GM12878 (cell line): ENCODE data around the gene ABCC11. TPM values are rescaled to one million over a fixed set of nuclear protein-coding genes. Genes with fewer than 3 reads are reported as not detected.
A peak's percentile ranks its signal among the peaks of the same experiment; 100 is the strongest.

Source experiments
- ATAC-seq: fragments of 200-7000 bp; cut with Tn5 transposase; 3 replicates; pipeline ENCODE4 v1.9.1; 2020; ENCODE audit warnings: mild to moderate bottlenecking, moderate library complexity
- BruUV-seq: library from RNA; stranded (reverse); fragments of 400-500 nt; replicated peaks from 2 replicates; lab custom pipeline; 2021; lab: Mats Ljungman, UMichigan
- CTCF ChIA-PET: fragments of 300-600 bp; sonication (Branson Sonifier 250); formaldehyde crosslinking; extraction: SDS; loops from one replicate; lab custom pipeline; 2021; ENCODE audit warnings: inconsistent platforms; lab: Yijun Ruan, JAX
- POLR2A ChIA-PET: fragments of 350-600 bp; formaldehyde crosslinking; extraction: SDS; loops from one replicate; lab custom pipeline; 2021; ENCODE audit warnings: inconsistent platforms; lab: Charles Lee
- RAD21 ChIA-PET: fragments of 300-600 bp; sonication (Branson Sonifier 250); formaldehyde crosslinking; loops from one replicate; lab custom pipeline; 2023; ENCODE audit warnings: antibody characterized with exemption; ENCODE audit not compliant: unreplicated experiment; lab: Charles Lee
- SMC1A ChIA-PET: fragments of 300-600 bp; sonication (Branson Sonifier 250); formaldehyde crosslinking; loops from one replicate; lab custom pipeline; 2023; ENCODE audit not compliant: unreplicated experiment, uncharacterized antibody; lab: Charles Lee
- DNase-seq: peaks from one replicate; pipeline ENCODE4 v3.0.0-alpha.2; 2011; ENCODE audit warnings: low read depth, low spot score
- FAIRE-seq: peaks from 3 replicates; lab custom pipeline; 2011; peaks lifted over from hg19 to GRCh38; lab: Jason Lieb, UNC
- H2AFZ ChIP-seq: 2 replicates; pipeline ENCODE4 v1.6.0; 2011; ENCODE audit warnings: low read depth, low read length, control low read depth; ENCODE audit not compliant: control insufficient read depth
- H3K27ac ChIP-seq: 2 replicates; pipeline ENCODE4 v1.5.1; 2011; ENCODE audit warnings: control low read depth; ENCODE audit not compliant: control insufficient read depth, insufficient read depth
- H3K27me3 ChIP-seq, 2 experiments: replicated peaks in 1 of 2; 2 replicates each; pipeline versions ENCODE4 v1.6.0 to v1.6.1; 2011; ENCODE audit warnings: low read length in 1 of 2; ENCODE audit not compliant: control insufficient read depth in 2 of 2, insufficient read depth in 2 of 2
- H3K36me3 ChIP-seq, 2 experiments: 2 replicates each; pipeline ENCODE4 v1.5.1; 2011; ENCODE audit warnings: low read length in 1 of 2; ENCODE audit not compliant: control insufficient read depth in 2 of 2, insufficient read depth in 2 of 2
- H3K4me1 ChIP-seq: 2 replicates; pipeline ENCODE4 v1.6.1; 2011; ENCODE audit warnings: mild to moderate bottlenecking, low read length, moderate library complexity, mixed read lengths; ENCODE audit not compliant: control insufficient read depth, insufficient read depth
- H3K4me2 ChIP-seq: 2 replicates; pipeline ENCODE4 v1.6.0; 2011; ENCODE audit warnings: control low read depth; ENCODE audit not compliant: control insufficient read depth, insufficient read depth
- H3K4me3 ChIP-seq: fragments of 200-600 bp; sonication (generic); 2 replicates; pipeline ENCODE4 v1.5.1; 2016
- H3K79me2 ChIP-seq: 2 replicates; pipeline ENCODE4 v1.6.0; 2011; ENCODE audit warnings: low read length; ENCODE audit not compliant: control insufficient read depth, insufficient read depth
- H3K9ac ChIP-seq: 2 replicates; pipeline ENCODE4 v1.8.0; 2011; ENCODE audit warnings: low read length, control low read depth, mixed read lengths; ENCODE audit not compliant: control insufficient read depth, insufficient read depth
- H3K9me3 ChIP-seq: replicated peaks from 3 replicates; pipeline ENCODE4 v1.5.1; 2011; ENCODE audit warnings: mild to moderate bottlenecking, low read length; ENCODE audit not compliant: control insufficient read depth, insufficient read depth
- H4K20me1 ChIP-seq: 2 replicates; pipeline ENCODE4 v1.6.0; 2011; ENCODE audit not compliant: control insufficient read depth, insufficient read depth
- NBN ChIP-seq: fragments of 450-650 bp; IDR thresholded peaks from 2 replicates; pipeline ENCODE4 v1.6.1; 2016
- RELB ChIP-seq: fragments of 450-650 bp; IDR thresholded peaks from 2 replicates; pipeline ENCODE4 v1.6.1; 2017; ENCODE audit warnings: low read depth, mild to moderate bottlenecking, moderate library complexity
- ZBED1 ChIP-seq: IDR thresholded peaks from 2 replicates; pipeline ENCODE4 v1.6.1; 2016; ENCODE audit warnings: borderline replicate concordance
- ZBTB40 ChIP-seq: fragments of 450-650 bp; IDR thresholded peaks from 2 replicates; pipeline ENCODE4 v1.6.1; 2016; ENCODE audit warnings: mild to moderate bottlenecking, moderate library complexity, borderline replicate concordance
- ZNF24 ChIP-seq: fragments of 450-650 bp; IDR thresholded peaks from 2 replicates; pipeline ENCODE4 v1.6.1; 2017; ENCODE audit warnings: antibody characterized with exemption, mild to moderate bottlenecking
- WGBS: methylation state at CpG from one replicate; pipeline ENCODE4 v1.1.6; 2016; ENCODE audit warnings: low lambda C conversion rate; ENCODE audit not compliant: insufficient replicate concordance, insufficient coverage; ENCODE audit errors: missing lambda C conversion rate; 5-methylcytosine and 5-hydroxymethylcytosine counted together
- in situ Hi-C: fragments of 300-500 bp; cut with MboI; formaldehyde crosslinking; loops from 9 replicates; pipeline ENCODE4 v1.14.3; 2018; ENCODE audit warnings: mixed read lengths
- intact Hi-C: fragments of 100-400 bp; cut with micrococcal nuclease; formaldehyde crosslinking; loops from one replicate; pipeline ENCODE4 v1.14.2; 2022; ENCODE audit not compliant: unreplicated experiment
- polyA plus RNA-seq, 11 experiments: library from polyadenylated mRNA; depleted of rRNA in 4 of 11; unstranded in 6 of 11; stranded (reverse) in 5 of 11; fragments of >200 nt; fragmentation: Nextera tagmentation in 4 of 11; fragmentation: Illumina TruSeq in 1 of 11; extraction: Ambion mirVana in 4 of 11; extraction: Trizol in 1 of 11; gene quantifications; 1 replicate in 1 of 11; 2 replicates in 10 of 11; pipeline versions ENCODE4 v1.2.1 to v1.2.3, GENCODE V29; 2011 to 2016; ENCODE audit warnings: inconsistent platforms in 2 of 11, missing spikeins in 2 of 11, low read depth in 1 of 11
- total RNA-seq, 4 experiments: library from RNA; depleted of rRNA in 3 of 4; stranded (reverse); fragments of >200 nt in 3 of 4; fragmentation: Illumina TruSeq in 1 of 4; extraction: Trizol in 1 of 4; gene quantifications; 2 replicates each; pipeline versions ENCODE4 v1.2.1 to v1.2.3, GENCODE V29; 2013 to 2021

Gene ABCC11
- total and polyA plus RNA-seq, 10 of the 15 experiments (the other 5 are each of a cell fraction or from before 2014, with no cell fraction given): 0.04 to 0.20 (median 0.10) TPM; not detected in 6

DNA sequence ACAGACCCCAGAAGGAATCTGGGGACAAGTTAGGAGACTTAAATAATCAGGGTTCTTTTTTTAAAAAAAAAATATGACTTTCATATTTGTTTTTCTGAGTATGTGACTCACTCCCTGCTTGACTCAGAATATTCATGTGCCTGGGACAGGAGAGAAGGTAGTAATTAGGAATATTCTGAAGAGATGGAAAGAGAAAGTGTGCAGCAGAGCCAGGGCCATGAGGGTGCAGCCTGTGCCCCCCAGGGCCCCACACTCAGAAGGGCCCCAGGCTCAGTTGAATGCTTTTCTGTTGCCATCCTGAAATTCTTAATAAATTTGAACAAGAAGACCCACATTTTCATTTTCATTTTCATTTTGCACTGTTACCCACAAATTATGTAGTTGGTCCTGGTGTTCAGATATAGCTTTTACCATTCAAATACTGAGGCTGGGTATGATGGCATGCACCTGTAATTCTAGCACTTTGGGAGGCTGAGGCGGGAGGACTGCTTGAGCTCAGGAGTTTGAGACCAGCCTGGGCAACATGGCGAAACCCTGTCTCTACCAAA, 14.8 kb downstream of the ABCC11 start:
- no peak overlapping the region; the same call in 1 of the 2 replicates for H3K9ac ChIP-seq
- H3K4me1 ChIP-seq: peaks cover 3% of the 10 kb centered on the region
- in situ Hi-C loops: loop anchor here (5.0 kb wide), 1 partner anchor 400 kb away; no protein-coding TSS in a partner anchor
- ChIA-PET SMC1A (interaction anchor here (0.9 to 5.4 kb wide), 7 partner anchors 44 to 397 kb away, joined by 3 to 30 read pairs (median 8); no protein-coding TSS in a partner anchor), CTCF (interaction anchor here (0.6 to 4.8 kb wide), 9 partner anchors 8 to 398 kb away, joined by 3 to 47 read pairs (median 3); no protein-coding TSS in a partner anchor)
- no peaks in the 10 kb centered on the region for H4K20me1 ChIP-seq
- peak overlapping the region; percentile 29; the same call in 1 of the 2 replicates for H3K27ac ChIP-seq
- no peaks in the 10 kb centered on the region for H3K79me2 ChIP-seq
- peak; percentile 58 for ATAC-seq
- no peaks in the 10 kb centered on the region for H3K36me3 ChIP-seq
- peak overlapping the region; percentile 58 for H2AFZ ChIP-seq
- no peaks in the 10 kb centered on the region for H3K9me3 ChIP-seq
- intact Hi-C loops: loop anchor here (5.0 kb wide), 1 partner anchor 390 kb away; no protein-coding TSS in a partner anchor
- TF ChIP-seq RELB: no peak
- TF ChIP-seq ZBTB40: peak; percentile 78
- TF ChIP-seq ZBED1: no peak
- TF ChIP-seq NBN: no peak
- TF ChIP-seq ZNF24: no peak
- TF ChIP-seq, all 136 proteins: peak for 1
- Histone ChIP-seq H3K27me3 (no peaks in the 10 kb centered on the region), H3K4me3 (no peak overlapping the region), H3K4me2 (no peak overlapping the region; the same call in 1 of the 2 replicates)
- POLR2A ChIA-PET: no interaction called here
- RAD21 ChIA-PET: interaction anchor here (1.1 to 3.7 kb wide), 4 partner anchors 44 to 400 kb away, joined by 3 to 30 read pairs (median 6); no protein-coding TSS in a partner anchor
- BruUV-seq: no TSS peak
- no peak for DNase-seq
- FAIRE-seq: peak; percentile 61
- 82% methylated on average over 2 of the region's 2 CpGs for WGBS
